DMS 273 treated with DMSO at 0.1 percent for 48 hours (cell line): Measurements from ENCODE around the gene SORCS2.
"Not testable (repeated sequence)": the region's sequence is repeated elsewhere in the genome, so short reads cannot be mapped to it uniquely, and the experiment has no call there.

Experiments used
- DNase-seq: peaks from one replicate; lab custom pipeline; 2025; lab: John Stamatoyannopoulos, UW

The SORCS2 gene

GRCh38 chr4:7200801-7201200 lies 8.5 kb downstream of the SORCS2 start:
- DNase-seq: no peak

GRCh38 chr4:7201420-7202305 lies 9.3 kb downstream of the SORCS2 start:
- DNase-seq: no peak

- DNase-seq: no peak
Observed at GRCh38 chr4:7202411-7202810, 10.1 kb downstream of the SORCS2 start.

GRCh38 chr4:7204656-7205387 lies 12.5 kb downstream of the SORCS2 start:
- DNase-seq: no peak

GRCh38 chr4:7206385-7206784 lies 14.0 kb downstream of the SORCS2 start:
- DNase-seq: no peak

- DNase-seq: peak; percentile 9
Observed at GRCh38 chr4:7206911-7207567, 14.7 kb downstream of the SORCS2 start.

GRCh38 chr4:7207628-7208231 lies 15.4 kb downstream of the SORCS2 start:
- no peak for DNase-seq

- DNase-seq: no peak
Observed at GRCh38 chr4:7208509-7209451, 16.4 kb downstream of the SORCS2 start.

- DNase-seq: no peak
Observed at GRCh38 chr4:7209699-7210098, 17.4 kb downstream of the SORCS2 start.

- DNase-seq: no peak
Observed at GRCh38 chr4:7210824-7211223, 18.5 kb downstream of the SORCS2 start.

- no peak for DNase-seq
Observed at GRCh38 chr4:7212101-7212674, 19.9 kb downstream of the SORCS2 start.

GRCh38 chr4:7212921-7213320 lies 20.6 kb downstream of the SORCS2 start:
- no peak for DNase-seq

- DNase-seq: no peak
Observed at GRCh38 chr4:7213807-7214206, 21.5 kb downstream of the SORCS2 start.

- DNase-seq: no peak
Observed at GRCh38 chr4:7214359-7214758, 22.0 kb downstream of the SORCS2 start.

GRCh38 chr4:7215187-7215586 lies 22.8 kb downstream of the SORCS2 start:
- DNase-seq: not testable (repeated sequence)

GRCh38 chr4:7217039-7217438 lies 24.7 kb downstream of the SORCS2 start:
- DNase-seq: no peak

- no peak for DNase-seq
Observed at GRCh38 chr4:7217474-7218321, 25.4 kb downstream of the SORCS2 start.

- DNase-seq: no peak
Observed at GRCh38 chr4:7218686-7219085, 26.3 kb downstream of the SORCS2 start.

GRCh38 chr4:7222521-7222920 lies 30.2 kb downstream of the SORCS2 start:
- no peak for DNase-seq

- DNase-seq: no peak
Observed at GRCh38 chr4:7223541-7223940, 31.2 kb downstream of the SORCS2 start.
